RCC 7860 (cell line): ENCODE results near the gene MED25.

ENCODE experiments used
- DNase-seq: peaks from one replicate; pipeline ENCODE4 v3.0.0-alpha.2; 2015; ENCODE audit warnings: low spot score
- FAIRE-seq: peaks from 2 replicates; lab custom pipeline; 2012; peaks lifted over from hg19 to GRCh38; lab: Jason Lieb, UNC

MED25 gene

GRCh38 chr19:49798574-49798973 lies 19.5 kb upstream of the MED25 start:
- no peak for FAIRE-seq

GRCh38 chr19:49799271-49799797 lies 18.8 kb upstream of the MED25 start:
- FAIRE-seq, result no peak
- DNase-seq, result no peak

More at GRCh38 chr19:49798574-49798973, 19.5 kb upstream of the MED25 start:
- no peak for DNase-seq

GRCh38 chr19:49799798-49800376 lies 18.2 kb upstream of the MED25 start:
- DNase-seq, result no peak
- FAIRE-seq, result no peak

DNA sequence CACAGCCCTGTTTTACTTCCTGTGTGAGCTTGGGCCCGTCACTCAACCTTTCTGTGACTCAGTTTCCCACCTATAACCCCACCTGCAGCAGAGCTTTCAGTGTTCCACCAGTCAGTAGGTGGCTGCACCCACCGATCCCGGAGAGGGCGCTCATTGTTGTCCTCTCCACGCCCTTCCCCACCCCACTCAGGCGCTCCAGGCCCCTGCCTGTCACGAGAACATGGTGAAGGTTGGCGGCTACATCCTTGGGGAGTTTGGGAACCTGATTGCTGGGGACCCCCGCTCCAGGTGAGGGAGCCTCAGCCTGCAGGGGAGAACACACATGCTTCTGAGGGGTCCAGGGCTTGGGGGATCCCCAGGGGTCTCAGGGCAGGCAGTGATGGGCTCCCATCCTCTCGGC lies 17.3 kb upstream of the MED25 start:
- FAIRE-seq, result no peak
- DNase-seq, result no peak

DNA sequence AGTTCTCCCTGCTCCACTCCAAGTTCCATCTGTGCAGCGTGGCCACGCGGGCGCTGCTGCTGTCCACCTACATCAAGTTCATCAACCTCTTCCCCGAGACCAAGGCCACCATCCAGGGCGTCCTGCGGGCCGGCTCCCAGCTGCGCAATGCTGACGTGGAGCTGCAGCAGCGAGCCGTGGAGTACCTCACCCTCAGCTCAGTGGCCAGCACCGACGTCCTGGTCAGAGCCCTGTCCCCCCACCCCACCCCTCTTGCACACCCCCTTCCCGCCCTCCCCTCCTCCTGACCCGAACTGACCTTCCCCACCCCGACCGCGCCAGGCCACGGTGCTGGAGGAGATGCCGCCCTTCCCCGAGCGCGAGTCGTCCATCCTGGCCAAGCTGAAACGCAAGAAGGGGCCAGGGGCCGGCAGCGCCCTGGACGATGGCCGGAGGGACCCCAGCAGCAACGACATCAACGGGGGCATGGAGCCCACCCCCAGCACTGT lies 16.6 kb upstream of the MED25 start:
- FAIRE-seq (no peak), DNase-seq (no peak)

- FAIRE-seq (no peak), DNase-seq (peak; percentile 5)
Observed at GRCh38 chr19:49801966-49802661, 16.0 kb upstream of the MED25 start.

GRCh38 chr19:49802836-49803528 lies 15.1 kb upstream of the MED25 start:
- no peak for DNase-seq
- no peak for FAIRE-seq

GRCh38 chr19:49803529-49803856 lies 14.6 kb upstream of the MED25 start:
- FAIRE-seq (no peak), DNase-seq (no peak)

- DNase-seq, result no peak
- no peak for FAIRE-seq
Observed at GRCh38 chr19:49805822-49806619, 12.1 kb upstream of the MED25 start.

GRCh38 chr19:49806620-49806959 lies 11.5 kb upstream of the MED25 start:
- DNase-seq (no peak), FAIRE-seq (no peak)

DNA sequence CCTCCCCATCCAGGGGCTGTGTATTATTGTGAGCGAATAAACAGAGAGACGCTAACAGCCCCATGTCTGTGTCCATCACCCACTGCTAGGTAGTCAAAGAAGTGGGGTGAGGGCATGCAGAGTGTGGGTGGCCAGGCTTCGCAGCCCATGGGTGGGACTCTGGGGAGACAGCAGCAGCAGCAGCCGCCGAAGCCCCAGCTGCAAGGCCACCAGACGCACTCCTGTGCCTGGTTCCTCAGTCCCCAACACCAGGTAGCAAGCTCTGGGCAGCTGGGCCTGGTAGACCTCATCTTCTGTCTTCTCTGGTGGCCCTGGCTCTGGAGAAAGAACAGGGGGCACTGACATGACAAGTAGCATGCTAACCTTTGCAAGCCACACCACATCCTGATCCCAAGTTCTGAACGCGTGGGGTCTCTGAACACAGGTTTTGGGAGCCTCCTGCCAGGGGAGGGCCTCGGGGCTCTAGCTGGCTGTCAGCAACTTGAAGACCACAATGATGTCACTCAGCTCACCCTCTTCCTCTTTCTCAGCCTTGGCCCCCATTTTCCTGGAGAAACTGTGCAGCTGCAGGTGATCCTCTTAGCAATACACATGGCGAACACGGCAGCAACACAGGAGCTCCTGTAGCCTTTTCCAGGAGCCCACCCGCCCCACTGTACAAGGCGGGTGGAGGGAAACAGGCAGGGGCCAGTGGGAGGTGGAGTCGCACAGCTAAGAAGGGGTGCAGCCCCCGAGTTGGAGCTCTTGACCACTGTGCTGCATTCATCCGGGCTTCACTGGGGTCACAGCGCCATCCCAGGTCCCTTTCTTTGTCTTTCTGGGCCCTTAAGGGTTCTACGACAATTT lies 10.8 kb upstream of the MED25 start:
- no peak for FAIRE-seq
- no peak for DNase-seq

- no peak for FAIRE-seq
- DNase-seq, result no peak
Observed at GRCh38 chr19:49807904-49808675, 10.0 kb upstream of the MED25 start.

- no peak for DNase-seq
- no peak for FAIRE-seq
Observed at GRCh38 chr19:49808711-49809159, 9.4 kb upstream of the MED25 start.

- DNase-seq (peak; percentile 5), FAIRE-seq (no peak)
Observed at GRCh38 chr19:49809160-49809940, 8.7 kb upstream of the MED25 start.

GRCh38 chr19:49809941-49810389 lies 8.1 kb upstream of the MED25 start:
- DNase-seq (no peak), FAIRE-seq (no peak)

- no peak for FAIRE-seq
Observed at GRCh38 chr19:49811328-49811727, 6.8 kb upstream of the MED25 start.

DNA sequence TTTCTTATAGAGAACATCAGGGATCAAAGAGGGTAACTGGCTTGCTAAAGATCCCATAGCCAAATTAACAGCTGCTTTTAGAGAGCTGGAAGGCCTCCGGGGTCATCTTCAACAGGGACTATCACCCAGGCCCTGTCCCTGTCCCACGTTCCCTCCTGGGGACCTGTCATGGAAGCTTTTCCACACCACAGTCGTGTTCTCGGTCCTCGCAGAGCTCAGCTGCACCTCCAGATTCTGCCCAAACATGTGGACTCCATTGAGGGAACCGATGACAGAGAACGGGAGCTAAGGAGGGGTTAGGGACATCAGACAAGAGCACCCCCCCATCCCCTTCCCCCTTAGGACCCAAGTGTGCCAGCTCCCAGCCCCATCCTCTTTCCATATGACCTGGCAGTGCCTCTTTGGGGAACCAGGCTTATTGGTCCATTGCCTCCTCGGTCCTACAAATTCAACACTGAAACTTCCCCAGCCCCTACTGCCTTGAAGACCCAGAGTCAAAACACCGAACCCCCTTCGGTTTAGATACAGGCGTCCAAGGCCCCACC lies 5.6 kb upstream of the MED25 start:
- no peak for FAIRE-seq
- no peak for DNase-seq

More at GRCh38 chr19:49811328-49811727, 6.8 kb upstream of the MED25 start:
- DNase-seq, result no peak
